HTERT RPE-1 (cell line): ENCODE measurements around the gene DHX30.

Experiments
- in situ Hi-C: fragments of 300-500 bp; cut with MboI; formaldehyde crosslinking; loops from 4 replicates; pipeline ENCODE4 v1.14.3; 2020; ENCODE audit warnings: low sequenced_read_pairs

DHX30 gene

GRCh38 chr3:47850564-47851410 is 47.8 kb downstream of the DHX30 start:
- in situ Hi-C loops, result no loop called here

GRCh38 chr3:47851888-47852603 is 49.1 kb downstream of the DHX30 start:
- in situ Hi-C loops, result no loop called here

- in situ Hi-C loops, result no loop called here
Observed at GRCh38 chr3:47852604-47853602, 50.0 kb downstream of the DHX30 start.

- in situ Hi-C loops, result no loop called here
Observed at GRCh38 chr3:47854267-47854666, 51.3 kb downstream of the DHX30 start.

- in situ Hi-C loops, result no loop called here
Observed at GRCh38 chr3:47854720-47855455, 52.0 kb downstream of the DHX30 start.

- in situ Hi-C loops, result no loop called here
Observed at GRCh38 chr3:47855461-47856383, 52.8 kb downstream of the DHX30 start.

GRCh38 chr3:47856669-47857068 is 53.7 kb downstream of the DHX30 start:
- in situ Hi-C loops, result no loop called here

GRCh38 chr3:47857151-47857550 is 54.2 kb downstream of the DHX30 start:
- in situ Hi-C loops, result no loop called here

GRCh38 chr3:47859956-47860605 is 57.1 kb downstream of the DHX30 start:
- in situ Hi-C loops, result no loop called here

- in situ Hi-C loops, result no loop called here
Observed at GRCh38 chr3:47863391-47864128, 60.6 kb downstream of the DHX30 start.

GRCh38 chr3:47865192-47865591 is 62.3 kb downstream of the DHX30 start:
- in situ Hi-C loops, result no loop called here

GRCh38 chr3:47867451-47868044 is 64.6 kb downstream of the DHX30 start:
- in situ Hi-C loops, result no loop called here

- in situ Hi-C loops, result no loop called here
Observed at GRCh38 chr3:47868306-47868705, 65.4 kb downstream of the DHX30 start.

GRCh38 chr3:47870156-47870555 is 67.2 kb downstream of the DHX30 start:
- in situ Hi-C loops, result no loop called here

- in situ Hi-C loops, result no loop called here
Observed at GRCh38 chr3:47870702-47871260, 67.8 kb downstream of the DHX30 start.

GRCh38 chr3:47871389-47871788 is 68.5 kb downstream of the DHX30 start:
- in situ Hi-C loops, result no loop called here

- in situ Hi-C loops, result no loop called here
Observed at GRCh38 chr3:47872916-47873315, 70.0 kb downstream of the DHX30 start.
